Testis (tissue), 2 donors: ENCODE measurements around the gene BRD4.

ENCODE experiments used
- POLR2A ChIP-seq: fragments of 450-650 bp; IDR thresholded peaks from one replicate; pipeline ENCODE4 v1.6.1; 2017; ENCODE audit warnings: antibody characterized with exemption, mild to moderate bottlenecking, moderate library complexity
- TF ChIP-seq, protein P1 (sequence below), 3 experiments: fragments of 450-650 bp in 2 of 3; fragments of 200-600 bp in 1 of 3; sonication (generic) in 1 of 3; IDR thresholded peaks; one replicate each; pipeline ENCODE4 v1.5.1; 2016 to 2019; ENCODE audit warnings: antibody characterized with exemption in 3 of 3, mild to moderate bottlenecking in 2 of 3, moderate library complexity in 1 of 3

DNA sequence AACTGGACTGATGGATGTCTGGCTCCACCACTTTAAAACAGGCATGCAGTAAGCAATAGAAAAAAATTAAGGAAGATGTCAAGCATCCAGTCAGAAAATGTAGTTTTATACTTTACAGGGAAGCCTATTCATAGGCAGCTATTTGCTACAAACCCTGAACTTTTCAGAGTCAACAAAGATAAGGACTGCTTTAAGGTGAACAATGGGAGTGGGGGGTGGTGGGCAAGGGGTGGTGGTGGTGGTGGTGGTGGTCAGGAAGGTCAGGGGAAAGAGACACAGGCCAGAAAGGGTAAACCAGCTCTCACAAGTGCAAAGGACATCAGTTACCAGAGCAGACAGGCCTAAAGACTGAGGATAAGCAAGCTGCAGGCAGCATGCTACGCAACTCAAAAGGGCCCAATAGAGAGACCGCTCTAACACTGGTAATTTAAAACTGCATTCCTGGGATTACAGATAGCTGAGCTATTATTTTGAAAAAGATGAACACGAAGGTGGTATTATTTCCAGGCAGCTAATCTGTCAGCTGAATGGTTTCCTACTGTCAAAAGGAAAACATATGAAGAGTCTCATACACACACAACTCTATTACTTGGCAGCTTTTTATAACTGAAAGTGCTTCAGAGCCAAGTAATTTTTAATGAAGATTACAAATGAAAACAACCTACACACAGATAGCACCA lies 14.8 kb downstream of the BRD4 start:
- TF ChIP-seq, protein P1, sequence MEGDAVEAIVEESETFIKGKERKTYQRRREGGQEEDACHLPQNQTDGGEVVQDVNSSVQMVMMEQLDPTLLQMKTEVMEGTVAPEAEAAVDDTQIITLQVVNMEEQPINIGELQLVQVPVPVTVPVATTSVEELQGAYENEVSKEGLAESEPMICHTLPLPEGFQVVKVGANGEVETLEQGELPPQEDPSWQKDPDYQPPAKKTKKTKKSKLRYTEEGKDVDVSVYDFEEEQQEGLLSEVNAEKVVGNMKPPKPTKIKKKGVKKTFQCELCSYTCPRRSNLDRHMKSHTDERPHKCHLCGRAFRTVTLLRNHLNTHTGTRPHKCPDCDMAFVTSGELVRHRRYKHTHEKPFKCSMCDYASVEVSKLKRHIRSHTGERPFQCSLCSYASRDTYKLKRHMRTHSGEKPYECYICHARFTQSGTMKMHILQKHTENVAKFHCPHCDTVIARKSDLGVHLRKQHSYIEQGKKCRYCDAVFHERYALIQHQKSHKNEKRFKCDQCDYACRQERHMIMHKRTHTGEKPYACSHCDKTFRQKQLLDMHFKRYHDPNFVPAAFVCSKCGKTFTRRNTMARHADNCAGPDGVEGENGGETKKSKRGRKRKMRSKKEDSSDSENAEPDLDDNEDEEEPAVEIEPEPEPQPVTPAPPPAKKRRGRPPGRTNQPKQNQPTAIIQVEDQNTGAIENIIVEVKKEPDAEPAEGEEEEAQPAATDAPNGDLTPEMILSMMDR (IDR thresholded peaks at IDR 0.05): no peak
- TF ChIP-seq POLR2A: no peak
